ENCODE data around the gene EEF1A2. TPM values are rescaled to one million over a fixed set of nuclear protein-coding genes. Genes with fewer than 3 reads are reported as not detected.
A peak's percentile ranks its signal among the peaks of the same experiment; 100 is the strongest.

EEF1A2 gene
- total and polyA plus RNA-seq, 2 donors from 2014 or later, result 1.5 to 18.1 TPM

DNA sequence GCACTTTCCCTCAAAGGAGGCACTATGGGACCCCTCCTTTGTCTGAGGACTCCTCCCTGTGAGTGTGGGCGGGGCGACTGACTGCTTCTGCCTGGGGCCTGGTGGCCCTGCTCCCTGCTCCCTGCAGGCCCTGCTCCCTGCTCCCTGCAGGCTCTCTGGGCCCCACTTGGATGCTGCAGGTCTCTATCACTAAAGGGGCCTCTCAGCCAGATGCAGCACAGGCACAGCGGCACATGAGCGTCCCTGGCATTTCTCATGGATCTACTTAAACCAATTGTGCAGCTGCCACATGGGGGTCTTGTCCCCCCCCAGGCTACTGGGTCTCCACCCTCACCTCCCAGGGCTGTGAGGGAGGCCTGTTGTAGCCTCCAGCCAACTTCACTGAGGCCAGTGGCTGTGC is 7.8 kb downstream of the EEF1A2 start:
- no peaks in the 10 kb centered on the region for H3K36me3 ChIP-seq (ENCODE audit: control insufficient read depth in 2 of 3, insufficient read depth in 3 of 3, low read length in 3 of 3)
- no peak overlapping the region for H3K4me3 ChIP-seq (ENCODE audit: low read length in 3 of 3)
- FAIRE-seq (no peak), DNase-seq (peak in 1 of 5 donors; percentile 39)
- TF ChIP-seq, protein P1, sequence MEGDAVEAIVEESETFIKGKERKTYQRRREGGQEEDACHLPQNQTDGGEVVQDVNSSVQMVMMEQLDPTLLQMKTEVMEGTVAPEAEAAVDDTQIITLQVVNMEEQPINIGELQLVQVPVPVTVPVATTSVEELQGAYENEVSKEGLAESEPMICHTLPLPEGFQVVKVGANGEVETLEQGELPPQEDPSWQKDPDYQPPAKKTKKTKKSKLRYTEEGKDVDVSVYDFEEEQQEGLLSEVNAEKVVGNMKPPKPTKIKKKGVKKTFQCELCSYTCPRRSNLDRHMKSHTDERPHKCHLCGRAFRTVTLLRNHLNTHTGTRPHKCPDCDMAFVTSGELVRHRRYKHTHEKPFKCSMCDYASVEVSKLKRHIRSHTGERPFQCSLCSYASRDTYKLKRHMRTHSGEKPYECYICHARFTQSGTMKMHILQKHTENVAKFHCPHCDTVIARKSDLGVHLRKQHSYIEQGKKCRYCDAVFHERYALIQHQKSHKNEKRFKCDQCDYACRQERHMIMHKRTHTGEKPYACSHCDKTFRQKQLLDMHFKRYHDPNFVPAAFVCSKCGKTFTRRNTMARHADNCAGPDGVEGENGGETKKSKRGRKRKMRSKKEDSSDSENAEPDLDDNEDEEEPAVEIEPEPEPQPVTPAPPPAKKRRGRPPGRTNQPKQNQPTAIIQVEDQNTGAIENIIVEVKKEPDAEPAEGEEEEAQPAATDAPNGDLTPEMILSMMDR (IDR thresholded peaks at IDR 0.05; ENCODE audit: borderline replicate concordance, extremely low read depth, insufficient read depth), result no peak
- no peaks in the 10 kb centered on the region for H3K9me3 ChIP-seq (ENCODE audit: control insufficient read depth in 2 of 3, insufficient read depth in 1 of 3, low read length in 3 of 3)
- no peak overlapping the region for H3K9ac ChIP-seq (ENCODE audit: low read length in 3 of 3)
- H3K27ac ChIP-seq (ENCODE audit: low read depth in 2 of 2, low read length in 2 of 2), result no peak overlapping the region
- intact Hi-C loops (cut with DNase I), result no loop called here
- peaks cover 2% of the 10 kb centered on the region for H3K27me3 ChIP-seq (ENCODE audit: control insufficient read depth, insufficient read depth, low read length)
- no peaks in the 10 kb centered on the region for H3K4me1 ChIP-seq (ENCODE audit: control insufficient read depth in 2 of 3, insufficient read depth in 2 of 3, low read depth in 1 of 3, low read length in 3 of 3)

- DNase-seq (peak in 1 of 5 donors; percentile 70), FAIRE-seq (no peak)
- no peak overlapping the region for H3K27ac ChIP-seq (ENCODE audit: low read depth in 2 of 2, low read length in 2 of 2)
- TF ChIP-seq, protein P1 (IDR thresholded peaks at IDR 0.05; ENCODE audit: borderline replicate concordance, extremely low read depth, insufficient read depth), result no peak
- H3K9me3 ChIP-seq (ENCODE audit: control insufficient read depth in 2 of 3, insufficient read depth in 1 of 3, low read length in 3 of 3), result no peaks in the 10 kb centered on the region
- H3K4me1 ChIP-seq (ENCODE audit: control insufficient read depth in 2 of 3, insufficient read depth in 2 of 3, low read depth in 1 of 3, low read length in 3 of 3), result no peaks in the 10 kb centered on the region
- peaks cover 2% of the 10 kb centered on the region for H3K27me3 ChIP-seq (ENCODE audit: control insufficient read depth, insufficient read depth, low read length)
- intact Hi-C loops (cut with DNase I), result no loop called here
- no peak overlapping the region for H3K9ac ChIP-seq (ENCODE audit: low read length in 3 of 3)
- H3K4me3 ChIP-seq (ENCODE audit: low read length in 3 of 3), result no peak overlapping the region
- H3K36me3 ChIP-seq (ENCODE audit: control insufficient read depth in 2 of 3, insufficient read depth in 3 of 3, low read length in 3 of 3), result no peaks in the 10 kb centered on the region
These were observed 8.5 kb downstream of the EEF1A2 start for GRCh38 chr20:63490416-63490815.

GRCh38 chr20:63488315-63489251 is 10.3 kb downstream of the EEF1A2 start:
- no peak for FAIRE-seq
- Histone ChIP-seq H3K9me3 (ENCODE audit: control insufficient read depth in 2 of 3, insufficient read depth in 1 of 3, low read length in 3 of 3) (no peaks in the 10 kb centered on the region), H3K27me3 (ENCODE audit: control insufficient read depth, insufficient read depth, low read length) (peaks cover 2% of the 10 kb centered on the region), H3K27ac (ENCODE audit: low read depth in 2 of 2, low read length in 2 of 2) (no peak overlapping the region), H3K9ac (ENCODE audit: low read length in 3 of 3) (no peak overlapping the region), H3K4me1 (ENCODE audit: control insufficient read depth in 2 of 3, insufficient read depth in 2 of 3, low read depth in 1 of 3, low read length in 3 of 3) (no peaks in the 10 kb centered on the region), H3K4me3 (ENCODE audit: low read length in 3 of 3) (no peak overlapping the region), H3K36me3 (ENCODE audit: control insufficient read depth in 2 of 3, insufficient read depth in 3 of 3, low read length in 3 of 3) (no peaks in the 10 kb centered on the region)
- peak in 1 of 5 donors; percentile 71 for DNase-seq
- intact Hi-C loops (cut with DNase I), result no loop called here
- TF ChIP-seq, protein P1 (IDR thresholded peaks at IDR 0.05; ENCODE audit: borderline replicate concordance, extremely low read depth, insufficient read depth), result no peak

Measured in kidney (tissue), 14 donors.